Measurements from ENCODE around the gene BLOC1S1.
"Not testable (repeated sequence)": the region's sequence is repeated elsewhere in the genome, so short reads cannot be mapped to it uniquely, and the experiment has no call there.

Gene BLOC1S1

GRCh38 chr12:55757701-55758100, 41.9 kb downstream of the BLOC1S1 start:
- Histone ChIP-seq H3K36me3 (peaks cover 80% of the 10 kb centered on the region), H3K4me1 (no peaks in the 10 kb centered on the region), H3K9me3 (no peaks in the 10 kb centered on the region), H3K27me3 (no peaks in the 10 kb centered on the region), H3K4me3 (ENCODE audit: low read depth, low read length) (no peak overlapping the region)
- TF ChIP-seq CTCF (IDR thresholded peaks at IDR 0.05; ENCODE audit: low read depth, low read length), result no peak
- DNase-seq, result no peak

DNA sequence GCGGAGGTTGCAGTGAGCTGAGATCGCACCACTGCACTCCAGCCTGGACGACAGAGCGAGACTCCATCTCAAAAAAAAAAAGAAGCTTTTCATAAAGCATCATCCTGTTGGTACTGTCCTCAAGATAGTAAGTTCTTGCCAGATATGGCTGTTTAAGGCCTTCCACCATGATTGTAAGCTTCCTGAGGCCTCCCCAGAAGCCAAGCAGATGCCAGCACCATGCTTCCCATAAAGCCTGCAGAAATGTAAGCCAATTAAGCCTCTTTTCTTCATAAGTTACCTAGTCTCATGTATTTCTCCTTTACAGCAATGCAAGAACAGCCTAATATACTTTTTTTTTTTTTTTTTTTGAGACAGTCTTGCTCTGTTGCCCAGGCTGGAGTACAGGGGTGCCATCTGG, 42.7 kb downstream of the BLOC1S1 start:
- not testable (repeated sequence) for H3K9me3 ChIP-seq; H3K27me3 ChIP-seq; H3K4me3 ChIP-seq (ENCODE audit: low read depth, low read length); DNase-seq; H3K4me1 ChIP-seq
- peaks cover 83% of the 10 kb centered on the region for H3K36me3 ChIP-seq

GRCh38 chr12:55760663-55761062, 44.8 kb downstream of the BLOC1S1 start:
- no peaks in the 10 kb centered on the region for H3K27me3 ChIP-seq
- peaks cover 76% of the 10 kb centered on the region for H3K36me3 ChIP-seq
- H3K4me1 ChIP-seq, result no peaks in the 10 kb centered on the region; the same call in 1 of the 2 replicates
- no peak for TF ChIP-seq CTCF (IDR thresholded peaks at IDR 0.05; ENCODE audit: low read depth, low read length)
- DNase-seq, result no peak
- no peak overlapping the region for H3K4me3 ChIP-seq (ENCODE audit: low read depth, low read length)
- H3K9me3 ChIP-seq, result no peaks in the 10 kb centered on the region

GRCh38 chr12:55762646-55763045, 46.8 kb downstream of the BLOC1S1 start:
- H3K4me1 ChIP-seq, result no peaks in the 10 kb centered on the region; the same call in 1 of the 2 replicates
- H3K27me3 ChIP-seq, result no peaks in the 10 kb centered on the region
- no peak for TF ChIP-seq CTCF (IDR thresholded peaks at IDR 0.05; ENCODE audit: low read depth, low read length)
- no peak overlapping the region for H3K4me3 ChIP-seq (ENCODE audit: low read depth, low read length)
- no peak for DNase-seq
- H3K9me3 ChIP-seq, result no peaks in the 10 kb centered on the region
- peaks cover 65% of the 10 kb centered on the region for H3K36me3 ChIP-seq

DNA sequence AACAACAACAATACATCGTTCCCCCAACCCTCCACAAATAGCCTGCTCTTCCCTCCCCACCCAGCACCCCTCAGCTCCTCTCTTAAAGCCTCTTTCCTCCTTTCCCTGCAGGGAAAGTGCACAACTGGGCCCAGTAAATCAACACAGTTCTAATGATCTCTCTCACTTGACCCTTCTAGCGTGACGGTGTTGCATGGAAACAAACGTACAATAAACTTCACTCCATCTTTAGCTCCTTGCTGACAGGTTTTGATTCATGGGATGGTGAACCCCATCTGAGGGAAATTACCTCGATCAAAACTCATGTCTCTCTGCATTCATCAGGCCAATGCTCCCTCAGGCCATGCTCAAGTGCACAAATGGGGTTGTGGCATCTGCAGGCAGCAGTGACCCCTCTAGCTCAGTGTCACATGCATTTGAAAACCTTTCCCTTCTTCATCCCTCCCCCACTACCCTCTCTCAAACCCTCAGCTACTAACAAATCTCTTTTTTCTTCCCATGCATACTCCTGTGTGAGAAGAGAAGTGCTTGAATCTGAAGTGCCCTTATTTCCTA, 50.0 kb downstream of the BLOC1S1 start:
- no peaks in the 10 kb centered on the region for H3K27me3 ChIP-seq
- no peaks in the 10 kb centered on the region for H3K9me3 ChIP-seq
- no peak overlapping the region for H3K4me3 ChIP-seq (ENCODE audit: low read depth, low read length)
- no peaks in the 10 kb centered on the region; the same call in 1 of the 2 replicates for H3K4me1 ChIP-seq
- TF ChIP-seq CTCF (IDR thresholded peaks at IDR 0.05; ENCODE audit: low read depth, low read length), result no peak
- H3K36me3 ChIP-seq, result peaks cover 38% of the 10 kb centered on the region
- DNase-seq, result no peak

GRCh38 chr12:55767156-55767555, 51.3 kb downstream of the BLOC1S1 start:
- H3K36me3 ChIP-seq, result peaks cover 42% of the 10 kb centered on the region
- no peaks in the 10 kb centered on the region for H3K9me3 ChIP-seq
- no peaks in the 10 kb centered on the region for H3K27me3 ChIP-seq
- no peak overlapping the region for H3K4me3 ChIP-seq (ENCODE audit: low read depth, low read length)
- no peak for TF ChIP-seq CTCF (IDR thresholded peaks at IDR 0.05; ENCODE audit: low read depth, low read length)
- no peak for DNase-seq
- no peaks in the 10 kb centered on the region; the same call in 1 of the 2 replicates for H3K4me1 ChIP-seq

Measured in BE2C (cell line).